Measurements from ENCODE around the gene FAAP20. TPM values are rescaled to one million over a fixed set of nuclear protein-coding genes. Genes with fewer than 3 reads are reported as not detected.

Gene FAAP20
- polyA plus RNA-seq, 2 of the 4 experiments (the other 2 are of a cell fraction): 5.1 to 26.0 TPM

DNA sequence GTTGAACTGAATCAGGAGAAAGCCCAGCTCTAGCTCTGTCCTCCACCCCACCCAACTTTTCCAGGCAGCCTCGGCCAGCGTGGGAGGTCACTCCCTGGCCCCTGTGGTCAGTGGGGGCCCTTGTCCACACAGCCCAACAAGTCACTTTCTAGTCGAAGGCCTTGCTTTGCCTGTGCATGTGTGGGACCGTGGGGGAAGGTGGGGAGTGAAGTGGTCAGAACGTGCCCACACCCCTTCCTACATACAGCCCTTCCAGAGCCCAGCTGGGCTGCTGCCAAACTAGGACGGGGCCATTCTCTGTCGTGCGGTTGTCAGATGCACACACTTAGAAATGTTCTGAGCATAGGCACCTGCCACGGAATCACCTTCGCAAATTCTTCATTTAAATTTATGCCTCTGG lies 18.0 kb downstream of the FAAP20 start:
- no peak overlapping the region for H3K27ac ChIP-seq
- no peaks in the 10 kb centered on the region for H3K4me1 ChIP-seq
- TF ChIP-seq KDM5A (IDR thresholded peaks at IDR 0.05) (no peak), BHLHE40 (IDR thresholded peaks at IDR 0.05; ENCODE audit: low read depth, low read length) (no peak), PHF8 (IDR thresholded peaks at IDR 0.05; ENCODE audit: borderline replicate concordance, low read depth) (no peak), SMC3 (IDR thresholded peaks at IDR 0.05) (no peak), MAFK (IDR thresholded peaks at IDR 0.05; ENCODE audit: partially characterized antibody) (no peak), ZNF302 (CRISPR knock-in tag; IDR thresholded peaks at IDR 0.05) (no peak), HOXB13 (CRISPR knock-in tag; IDR thresholded peaks at IDR 0.05; ENCODE audit: low read depth) (no peak), HEYL (CRISPR knock-in tag; IDR thresholded peaks at IDR 0.05) (no peak), ZSCAN20 (CRISPR knock-in tag; IDR thresholded peaks at IDR 0.05) (no peak), JUN (IDR thresholded peaks at IDR 0.05) (no peak), GATA3 (IDR thresholded peaks at IDR 0.05; ENCODE audit: borderline replicate concordance) (no peak), CHD4 (IDR thresholded peaks at IDR 0.05; ENCODE audit: borderline replicate concordance) (no peak), POLR2AphosphoS2 (conservative IDR thresholded peaks at IDR 0.05; ENCODE audit: low read length) (no peak), RCOR1 (IDR thresholded peaks at IDR 0.05; ENCODE audit: low read depth, low read length) (no peak)
- TF ChIP-seq, protein P1, sequence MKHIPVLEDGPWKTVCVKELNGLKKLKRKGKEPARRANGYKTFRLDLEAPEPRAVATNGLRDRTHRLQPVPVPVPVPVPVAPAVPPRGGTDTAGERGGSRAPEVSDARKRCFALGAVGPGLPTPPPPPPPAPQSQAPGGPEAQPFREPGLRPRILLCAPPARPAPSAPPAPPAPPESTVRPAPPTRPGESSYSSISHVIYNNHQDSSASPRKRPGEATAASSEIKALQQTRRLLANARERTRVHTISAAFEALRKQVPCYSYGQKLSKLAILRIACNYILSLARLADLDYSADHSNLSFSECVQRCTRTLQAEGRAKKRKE (CRISPR knock-in tag; IDR thresholded peaks at IDR 0.05; ENCODE audit: low read depth): no peak
- TF ChIP-seq, protein P2, sequence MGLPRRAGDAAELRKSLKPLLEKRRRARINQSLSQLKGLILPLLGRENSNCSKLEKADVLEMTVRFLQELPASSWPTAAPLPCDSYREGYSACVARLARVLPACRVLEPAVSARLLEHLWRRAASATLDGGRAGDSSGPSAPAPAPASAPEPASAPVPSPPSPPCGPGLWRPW (IDR thresholded peaks at IDR 0.05): no peak
- TF ChIP-seq, protein P3, sequence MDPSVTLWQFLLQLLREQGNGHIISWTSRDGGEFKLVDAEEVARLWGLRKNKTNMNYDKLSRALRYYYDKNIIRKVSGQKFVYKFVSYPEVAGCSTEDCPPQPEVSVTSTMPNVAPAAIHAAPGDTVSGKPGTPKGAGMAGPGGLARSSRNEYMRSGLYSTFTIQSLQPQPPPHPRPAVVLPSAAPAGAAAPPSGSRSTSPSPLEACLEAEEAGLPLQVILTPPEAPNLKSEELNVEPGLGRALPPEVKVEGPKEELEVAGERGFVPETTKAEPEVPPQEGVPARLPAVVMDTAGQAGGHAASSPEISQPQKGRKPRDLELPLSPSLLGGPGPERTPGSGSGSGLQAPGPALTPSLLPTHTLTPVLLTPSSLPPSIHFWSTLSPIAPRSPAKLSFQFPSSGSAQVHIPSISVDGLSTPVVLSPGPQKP (IDR thresholded peaks at IDR 0.05; ENCODE audit: low read depth, low read length): no peak
- TF ChIP-seq, protein P4, sequence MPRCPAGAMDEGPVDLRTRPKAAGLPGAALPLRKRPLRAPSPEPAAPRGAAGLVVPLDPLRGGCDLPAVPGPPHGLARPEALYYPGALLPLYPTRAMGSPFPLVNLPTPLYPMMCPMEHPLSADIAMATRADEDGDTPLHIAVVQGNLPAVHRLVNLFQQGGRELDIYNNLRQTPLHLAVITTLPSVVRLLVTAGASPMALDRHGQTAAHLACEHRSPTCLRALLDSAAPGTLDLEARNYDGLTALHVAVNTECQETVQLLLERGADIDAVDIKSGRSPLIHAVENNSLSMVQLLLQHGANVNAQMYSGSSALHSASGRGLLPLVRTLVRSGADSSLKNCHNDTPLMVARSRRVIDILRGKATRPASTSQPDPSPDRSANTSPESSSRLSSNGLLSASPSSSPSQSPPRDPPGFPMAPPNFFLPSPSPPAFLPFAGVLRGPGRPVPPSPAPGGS (IDR thresholded peaks at IDR 0.05): no peak
- TF ChIP-seq, protein P5, sequence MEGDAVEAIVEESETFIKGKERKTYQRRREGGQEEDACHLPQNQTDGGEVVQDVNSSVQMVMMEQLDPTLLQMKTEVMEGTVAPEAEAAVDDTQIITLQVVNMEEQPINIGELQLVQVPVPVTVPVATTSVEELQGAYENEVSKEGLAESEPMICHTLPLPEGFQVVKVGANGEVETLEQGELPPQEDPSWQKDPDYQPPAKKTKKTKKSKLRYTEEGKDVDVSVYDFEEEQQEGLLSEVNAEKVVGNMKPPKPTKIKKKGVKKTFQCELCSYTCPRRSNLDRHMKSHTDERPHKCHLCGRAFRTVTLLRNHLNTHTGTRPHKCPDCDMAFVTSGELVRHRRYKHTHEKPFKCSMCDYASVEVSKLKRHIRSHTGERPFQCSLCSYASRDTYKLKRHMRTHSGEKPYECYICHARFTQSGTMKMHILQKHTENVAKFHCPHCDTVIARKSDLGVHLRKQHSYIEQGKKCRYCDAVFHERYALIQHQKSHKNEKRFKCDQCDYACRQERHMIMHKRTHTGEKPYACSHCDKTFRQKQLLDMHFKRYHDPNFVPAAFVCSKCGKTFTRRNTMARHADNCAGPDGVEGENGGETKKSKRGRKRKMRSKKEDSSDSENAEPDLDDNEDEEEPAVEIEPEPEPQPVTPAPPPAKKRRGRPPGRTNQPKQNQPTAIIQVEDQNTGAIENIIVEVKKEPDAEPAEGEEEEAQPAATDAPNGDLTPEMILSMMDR (IDR thresholded peaks at IDR 0.05): no peak
- POLR2A ChIA-PET: no interaction called here
- no peak for ATAC-seq
- H3K4me3 ChIP-seq: no peak overlapping the region
- H3K4me2 ChIP-seq: no peak overlapping the region
- FAIRE-seq: no peak
- CTCF ChIA-PET: interaction anchor here (0.8 to 1.8 kb wide), 3 partner anchors 18 to 36 kb away, joined by 3 to 4 read pairs (median 3); partner anchors contain the start of gene FAAP20
- no peaks in the 10 kb centered on the region for H3K9me3 ChIP-seq
- WGBS (ENCODE audit: missing lambda C conversion rate): 78% methylated on average over 10 of the region's 10 CpGs
- no peak for DNase-seq (ENCODE audit: low read depth in 1 of 2, low spot score in 1 of 2)

DNA sequence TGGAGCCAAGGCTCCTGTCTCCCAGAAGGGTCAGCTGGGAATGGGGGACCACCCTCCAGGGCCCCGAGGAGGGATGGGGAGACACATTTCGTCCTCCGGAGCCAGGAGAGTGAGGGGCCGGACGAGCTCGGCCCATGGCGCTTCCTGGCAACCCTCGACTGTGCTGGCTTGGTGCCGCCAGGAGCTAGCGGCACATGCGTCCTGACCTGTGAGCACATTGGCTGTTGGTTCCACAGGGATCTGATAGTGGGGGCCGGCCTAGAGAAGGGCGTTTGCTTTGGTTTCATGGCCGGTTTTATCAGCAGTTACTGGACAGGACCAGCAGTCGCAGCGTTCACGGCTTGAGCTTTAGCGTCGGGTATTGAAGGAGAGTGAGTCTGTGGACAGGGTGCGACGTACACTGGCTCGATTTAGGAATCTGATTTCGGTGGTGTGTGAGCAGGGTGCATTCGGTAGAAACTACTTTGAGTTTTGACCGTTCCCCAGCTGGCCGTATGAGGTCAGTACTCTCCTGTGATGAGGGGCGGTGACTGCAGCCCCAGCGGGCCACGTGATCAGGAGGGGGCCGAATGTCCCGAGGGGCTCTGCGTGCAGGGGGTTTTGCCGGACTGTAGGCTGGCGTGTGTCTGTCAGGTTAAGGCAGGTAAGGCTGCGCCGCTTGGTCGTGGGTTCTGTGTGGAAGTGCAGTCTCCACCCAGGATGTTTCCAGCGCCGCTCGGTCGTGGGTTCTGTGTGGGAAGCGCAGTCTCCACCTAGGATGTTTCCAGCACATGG lies 18.7 kb downstream of the FAAP20 start:
- FAIRE-seq (no peak), DNase-seq (ENCODE audit: low read depth in 1 of 2, low spot score in 1 of 2) (no peak), ATAC-seq (no peak)
- H3K4me1 ChIP-seq: no peaks in the 10 kb centered on the region
- CTCF ChIA-PET: interaction anchor here (0.8 to 2.9 kb wide), 7 partner anchors 8 to 229 kb away, joined by 3 to 28 read pairs (median 4); partner anchors contain the start of gene FAAP20
- H3K27ac ChIP-seq: no peak overlapping the region
- 91% methylated on average over 33 of the region's 42 CpGs for WGBS (ENCODE audit: missing lambda C conversion rate)
- H3K4me3 ChIP-seq: no peak overlapping the region
- TF ChIP-seq, protein P5 (IDR thresholded peaks at IDR 0.05): no peak
- TF ChIP-seq, protein P6, sequence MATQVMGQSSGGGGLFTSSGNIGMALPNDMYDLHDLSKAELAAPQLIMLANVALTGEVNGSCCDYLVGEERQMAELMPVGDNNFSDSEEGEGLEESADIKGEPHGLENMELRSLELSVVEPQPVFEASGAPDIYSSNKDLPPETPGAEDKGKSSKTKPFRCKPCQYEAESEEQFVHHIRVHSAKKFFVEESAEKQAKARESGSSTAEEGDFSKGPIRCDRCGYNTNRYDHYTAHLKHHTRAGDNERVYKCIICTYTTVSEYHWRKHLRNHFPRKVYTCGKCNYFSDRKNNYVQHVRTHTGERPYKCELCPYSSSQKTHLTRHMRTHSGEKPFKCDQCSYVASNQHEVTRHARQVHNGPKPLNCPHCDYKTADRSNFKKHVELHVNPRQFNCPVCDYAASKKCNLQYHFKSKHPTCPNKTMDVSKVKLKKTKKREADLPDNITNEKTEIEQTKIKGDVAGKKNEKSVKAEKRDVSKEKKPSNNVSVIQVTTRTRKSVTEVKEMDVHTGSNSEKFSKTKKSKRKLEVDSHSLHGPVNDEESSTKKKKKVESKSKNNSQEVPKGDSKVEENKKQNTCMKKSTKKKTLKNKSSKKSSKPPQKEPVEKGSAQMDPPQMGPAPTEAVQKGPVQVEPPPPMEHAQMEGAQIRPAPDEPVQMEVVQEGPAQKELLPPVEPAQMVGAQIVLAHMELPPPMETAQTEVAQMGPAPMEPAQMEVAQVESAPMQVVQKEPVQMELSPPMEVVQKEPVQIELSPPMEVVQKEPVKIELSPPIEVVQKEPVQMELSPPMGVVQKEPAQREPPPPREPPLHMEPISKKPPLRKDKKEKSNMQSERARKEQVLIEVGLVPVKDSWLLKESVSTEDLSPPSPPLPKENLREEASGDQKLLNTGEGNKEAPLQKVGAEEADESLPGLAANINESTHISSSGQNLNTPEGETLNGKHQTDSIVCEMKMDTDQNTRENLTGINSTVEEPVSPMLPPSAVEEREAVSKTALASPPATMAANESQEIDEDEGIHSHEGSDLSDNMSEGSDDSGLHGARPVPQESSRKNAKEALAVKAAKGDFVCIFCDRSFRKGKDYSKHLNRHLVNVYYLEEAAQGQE (IDR thresholded peaks at IDR 0.05): no peak
- TF ChIP-seq RCOR1 (IDR thresholded peaks at IDR 0.05; ENCODE audit: low read depth, low read length) (no peak), HDAC2 (IDR thresholded peaks at IDR 0.05) (no peak), CBX8 (IDR thresholded peaks at IDR 0.05) (no peak), HOXA7 (CRISPR knock-in tag; IDR thresholded peaks at IDR 0.05) (no peak), MYC (IDR thresholded peaks at IDR 0.05; ENCODE audit: borderline replicate concordance, low read length) (no peak)
- POLR2A ChIA-PET: no interaction called here
- no peak overlapping the region for H3K4me2 ChIP-seq
- no peaks in the 10 kb centered on the region for H3K9me3 ChIP-seq
